Mucosa of descending colon (tissue), 3 donors: ENCODE results near the gene GLS. TPM values are rescaled to one million over a fixed set of nuclear protein-coding genes. Genes with fewer than 3 reads are reported as not detected.

Source experiments
- ATAC-seq: fragments of 200-7000 bp; cut with Tn5 transposase; one replicate; pipeline ENCODE4 v1.9.1; 2020; ENCODE audit warnings: mild to moderate bottlenecking, moderate library complexity
- DNase-seq, 3 donors: peaks; one replicate each; pipeline ENCODE4 v3.0.0-alpha.2; 2020
- H3K36me3 ChIP-seq: fragments of 200-600 bp; one replicate; pipeline ENCODE4 v1.8.0; 2021; ENCODE audit warnings: low read depth, mild to moderate bottlenecking
- H3K4me1 ChIP-seq: fragments of 200-600 bp; one replicate; pipeline ENCODE4 v1.8.0; 2021; ENCODE audit warnings: low read depth, mild to moderate bottlenecking
- H3K4me3 ChIP-seq: fragments of 200-600 bp; one replicate; pipeline ENCODE4 v1.8.0; 2021; ENCODE audit warnings: mild to moderate bottlenecking
- H3K9me3 ChIP-seq: fragments of 200-600 bp; one replicate; pipeline ENCODE4 v1.8.0; 2021; ENCODE audit warnings: mild to moderate bottlenecking
- CTCF ChIP-seq: fragments of 200-600 bp; IDR thresholded peaks from one replicate; pipeline ENCODE4 v1.8.0; 2022; ENCODE audit warnings: antibody characterized with exemption, mild to moderate bottlenecking
- intact Hi-C, 2 donors: fragments of 100-400 bp; cut with DNase I in 1 of 2; cut with micrococcal nuclease in 1 of 2; formaldehyde crosslinking; loops; one replicate each; pipeline versions ENCODE4 v1.11.0 to v1.11.1; 2022; cut with DNase I, micrococcal nuclease
- total RNA-seq, 3 donors: library from RNA; stranded (reverse); fragmentation: NEBNext Ultra II Directional in 2 of 3; extraction: Animal tissue kit (Norgen Biotek cat#: 25700) in 2 of 3; gene quantifications; one replicate each; pipeline versions ENCODE4 v1.2.1 to v1.2.4, GENCODE V29; 2021 to 2023
- donor health status: DM: no; HTN: no; CAD: no; lungs with moderate emphysema.
- donor health status: DM: no; HTN: no; CAD: no.
- donor health status: DM: no; HTN: yes; CAD: no.

The GLS gene
- total RNA-seq, 3 donors from 2014 or later, result 49.8 to 91.9 (median 77.0) TPM

GRCh38 chr2:190999058-190999457, 118.4 kb downstream of the GLS start:
- DNase-seq (no peak), ATAC-seq (no peak)
- Histone ChIP-seq H3K4me1 (no peaks in the 10 kb centered on the region), H3K4me3 (no peak overlapping the region), H3K9me3 (no peaks in the 10 kb centered on the region), H3K36me3 (peaks cover 39% of the 10 kb centered on the region)
- TF ChIP-seq CTCF, result no peak
- intact Hi-C loops, result no loop called here

GRCh38 chr2:190999949-191000665, 119.5 kb downstream of the GLS start:
- intact Hi-C loops, result no loop called here
- DNase-seq, result no peak

GRCh38 chr2:191001032-191001431, 120.4 kb downstream of the GLS start:
- Histone ChIP-seq H3K4me3 (no peak overlapping the region), H3K36me3 (peaks cover 38% of the 10 kb centered on the region), H3K9me3 (no peaks in the 10 kb centered on the region), H3K4me1 (no peaks in the 10 kb centered on the region)
- intact Hi-C loops, result no loop called here
- no peak for TF ChIP-seq CTCF
- DNase-seq (no peak), ATAC-seq (no peak)

More at GRCh38 chr2:190999949-191000665, 119.5 kb downstream of the GLS start:
- no peaks in the 10 kb centered on the region for H3K4me1 ChIP-seq
- H3K9me3 ChIP-seq, result no peaks in the 10 kb centered on the region
- peaks cover 40% of the 10 kb centered on the region for H3K36me3 ChIP-seq
- no peak for ATAC-seq
- no peak overlapping the region for H3K4me3 ChIP-seq
- no peak for TF ChIP-seq CTCF

GRCh38 chr2:191001624-191002023, 121.0 kb downstream of the GLS start:
- TF ChIP-seq CTCF, result no peak
- no peaks in the 10 kb centered on the region for H3K9me3 ChIP-seq
- H3K36me3 ChIP-seq, result peaks cover 38% of the 10 kb centered on the region
- intact Hi-C loops, result no loop called here
- H3K4me1 ChIP-seq, result no peaks in the 10 kb centered on the region
- no peak for ATAC-seq
- DNase-seq, result no peak
- H3K4me3 ChIP-seq, result no peak overlapping the region

- no peak for ATAC-seq
Observed at GRCh38 chr2:191003405-191004309, 123.0 kb downstream of the GLS start.

More at GRCh38 chr2:191003405-191004309, 123.0 kb downstream of the GLS start:
- H3K4me3 ChIP-seq, result no peak overlapping the region
- no peak for DNase-seq
- intact Hi-C loops, result no loop called here
- peaks cover 29% of the 10 kb centered on the region for H3K36me3 ChIP-seq
- H3K9me3 ChIP-seq, result no peaks in the 10 kb centered on the region
- no peaks in the 10 kb centered on the region for H3K4me1 ChIP-seq
- TF ChIP-seq CTCF, result no peak
